ENCODE data around the gene SMIM10L1.

Gene SMIM10L1

DNA sequence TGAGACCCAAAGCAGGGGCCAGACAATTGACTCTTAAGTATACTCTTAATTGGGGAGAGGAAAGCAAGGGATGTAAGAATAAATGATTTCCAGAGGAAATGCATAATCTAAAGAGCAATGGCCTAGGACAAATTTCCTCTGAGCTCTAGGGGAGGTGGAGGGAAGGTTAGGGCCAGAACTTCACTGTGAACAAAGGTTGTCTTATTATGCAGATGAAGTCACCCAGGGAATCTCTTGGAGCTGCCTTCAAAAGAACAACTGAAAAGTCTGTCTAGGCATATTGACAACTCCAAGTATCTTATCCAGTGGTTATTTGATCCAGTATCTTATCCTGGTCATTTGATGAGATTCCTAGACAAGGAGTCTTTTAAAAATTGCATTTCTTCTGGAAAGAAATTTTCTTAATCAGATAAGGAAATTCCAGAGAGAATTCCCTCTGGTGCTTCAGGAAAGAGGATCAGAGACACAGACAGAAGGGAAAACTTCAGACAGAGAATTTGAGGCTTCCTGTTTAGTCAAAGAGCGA, 16.5 kb upstream of the SMIM10L1 start:
- Histone ChIP-seq H3K18ac (ENCODE audit: low read length) (no peak overlapping the region), H3K4me3 (ENCODE audit: low read depth, low read length) (no peak overlapping the region), H3K36me3 (ENCODE audit: control insufficient read depth in 1 of 2, insufficient read depth in 2 of 2, low read length in 2 of 2) (peaks cover 3% of the 10 kb centered on the region in 2 experiments), H2BK5ac (ENCODE audit: low read depth, low read length, poor library complexity) (no peak overlapping the region), H4K8ac (ENCODE audit: low read depth, low read length) (no peak overlapping the region), H4K91ac (ENCODE audit: low read depth, low read length) (no peak overlapping the region), H4K12ac (ENCODE audit: low read depth, low read length) (no peak overlapping the region), H3K4me2 (ENCODE audit: low read length) (no peak overlapping the region), H3K14ac (ENCODE audit: low read length) (no peak overlapping the region), H3K4ac (ENCODE audit: low read depth, low read length) (no peak overlapping the region), H3K79me2 (ENCODE audit: control insufficient read depth, insufficient read depth, low read length, poor library complexity) (no peaks in the 10 kb centered on the region), H3K9ac (ENCODE audit: low read length) (no peak overlapping the region), H2BK120ac (ENCODE audit: insufficient read depth, low read length, poor library complexity) (no peak overlapping the region), H2BK12ac (ENCODE audit: low read length) (no peak overlapping the region), H3K4me1 (ENCODE audit: control insufficient read depth in 1 of 2, insufficient read depth in 2 of 2, low read length in 2 of 2) (no peaks in the 10 kb centered on the region), H3K27ac (ENCODE audit: low read depth, low read length) (peak overlapping the region; percentile 47), H3K27me3 (ENCODE audit: insufficient read depth, low read length) (no peaks in the 10 kb centered on the region), H3K9me3 (ENCODE audit: insufficient read depth, low read depth, low read length) (peaks cover 2% of the 10 kb centered on the region), H3K79me1 (ENCODE audit: low read length) (no peaks in the 10 kb centered on the region), H2AFZ (ENCODE audit: insufficient read depth, low read length, poor library complexity) (no peak overlapping the region), H3K23ac (ENCODE audit: low read length) (no peak overlapping the region), H2AK5ac (ENCODE audit: low read length) (no peak overlapping the region)
- WGBS (ENCODE audit: extremely low coverage, insufficient coverage, insufficient read length) = no CpG with 5 or more reads among the region's 1 CpG
- peak; percentile 32 to 90 for DNase-seq

- H3K4me3 ChIP-seq (ENCODE audit: low read depth, low read length) = no peak overlapping the region
- H3K4me2 ChIP-seq (ENCODE audit: low read length) = no peak overlapping the region
- no peak overlapping the region for H4K91ac ChIP-seq (ENCODE audit: low read depth, low read length)
- no peak overlapping the region for H4K12ac ChIP-seq (ENCODE audit: low read depth, low read length)
- no CpG with 5 or more reads among the region's 5 CpGs for WGBS (ENCODE audit: extremely low coverage, insufficient coverage, insufficient read length)
- H3K36me3 ChIP-seq (ENCODE audit: control insufficient read depth in 1 of 2, insufficient read depth in 2 of 2, low read length in 2 of 2) = no peaks in the 10 kb centered on the region
- no peaks in the 10 kb centered on the region for H3K27me3 ChIP-seq (ENCODE audit: insufficient read depth, low read length)
- H3K23ac ChIP-seq (ENCODE audit: low read length) = no peak overlapping the region
- H2BK120ac ChIP-seq (ENCODE audit: insufficient read depth, low read length, poor library complexity) = no peak overlapping the region
- H3K18ac ChIP-seq (ENCODE audit: low read length) = no peak overlapping the region
- no peak overlapping the region for H3K27ac ChIP-seq (ENCODE audit: low read depth, low read length)
- H2AFZ ChIP-seq (ENCODE audit: insufficient read depth, low read length, poor library complexity) = no peak overlapping the region
- H3K79me2 ChIP-seq (ENCODE audit: control insufficient read depth, insufficient read depth, low read length, poor library complexity) = no peaks in the 10 kb centered on the region
- H3K4me1 ChIP-seq (ENCODE audit: control insufficient read depth in 1 of 2, insufficient read depth in 2 of 2, low read length in 2 of 2) = no peaks in the 10 kb centered on the region
- H2BK5ac ChIP-seq (ENCODE audit: low read depth, low read length, poor library complexity) = no peak overlapping the region
- H3K14ac ChIP-seq (ENCODE audit: low read length) = no peak overlapping the region
- no peaks in the 10 kb centered on the region for H3K9me3 ChIP-seq (ENCODE audit: insufficient read depth, low read depth, low read length)
- no peak overlapping the region for H2AK5ac ChIP-seq (ENCODE audit: low read length)
- H4K8ac ChIP-seq (ENCODE audit: low read depth, low read length) = no peak overlapping the region
- no peaks in the 10 kb centered on the region for H3K79me1 ChIP-seq (ENCODE audit: low read length)
- no peak for DNase-seq
- no peak overlapping the region for H2BK12ac ChIP-seq (ENCODE audit: low read length)
- no peak overlapping the region for H3K9ac ChIP-seq (ENCODE audit: low read length)
- peak overlapping the region; percentile 55 for H3K4ac ChIP-seq (ENCODE audit: low read depth, low read length)
Measured at GRCh38 chr12:11158885-11159444, 12.0 kb upstream of the SMIM10L1 start.

DNA sequence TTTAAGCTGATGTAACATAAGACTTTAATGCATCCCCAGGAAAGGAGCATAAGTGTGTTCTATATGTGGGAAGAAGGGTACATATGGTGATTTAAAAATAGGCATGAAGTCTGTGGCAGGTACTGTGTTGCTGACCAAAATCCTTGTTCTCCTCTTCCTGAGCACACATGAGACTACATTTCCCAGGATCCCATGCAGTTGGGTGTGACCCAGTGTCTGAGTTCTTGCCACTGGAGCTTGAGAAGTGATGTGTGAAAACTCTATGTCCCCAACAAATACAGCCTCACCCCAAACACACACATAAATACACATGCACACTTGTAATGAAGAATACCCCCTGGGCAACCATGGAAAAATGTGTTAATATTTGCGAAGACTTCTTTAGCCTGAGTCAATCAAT, 8.5 kb upstream of the SMIM10L1 start:
- Histone ChIP-seq H3K27ac (ENCODE audit: low read depth, low read length) (no peak overlapping the region), H3K79me2 (ENCODE audit: control insufficient read depth, insufficient read depth, low read length, poor library complexity) (no peaks in the 10 kb centered on the region), H3K4ac (ENCODE audit: low read depth, low read length) (no peak overlapping the region), H2AK5ac (ENCODE audit: low read length) (no peak overlapping the region), H3K36me3 (ENCODE audit: control insufficient read depth in 1 of 2, insufficient read depth in 2 of 2, low read length in 2 of 2) (peaks cover 3 to 9% of the 10 kb centered on the region in 2 experiments), H2BK5ac (ENCODE audit: low read depth, low read length, poor library complexity) (no peak overlapping the region), H4K12ac (ENCODE audit: low read depth, low read length) (no peak overlapping the region), H3K79me1 (ENCODE audit: low read length) (no peaks in the 10 kb centered on the region), H3K9me3 (ENCODE audit: insufficient read depth, low read depth, low read length) (no peaks in the 10 kb centered on the region), H2BK120ac (ENCODE audit: insufficient read depth, low read length, poor library complexity) (no peak overlapping the region), H3K4me2 (ENCODE audit: low read length) (no peak overlapping the region), H4K91ac (ENCODE audit: low read depth, low read length) (no peak overlapping the region), H3K4me3 (ENCODE audit: low read depth, low read length) (no peak overlapping the region), H3K18ac (ENCODE audit: low read length) (no peak overlapping the region), H2AFZ (ENCODE audit: insufficient read depth, low read length, poor library complexity) (no peak overlapping the region), H3K4me1 (ENCODE audit: control insufficient read depth in 1 of 2, insufficient read depth in 2 of 2, low read length in 2 of 2) (peaks cover 0 to 6% of the 10 kb centered on the region in 2 experiments), H3K27me3 (ENCODE audit: insufficient read depth, low read length) (no peaks in the 10 kb centered on the region), H4K8ac (ENCODE audit: low read depth, low read length) (no peak overlapping the region), H3K9ac (ENCODE audit: low read length) (no peak overlapping the region), H3K23ac (ENCODE audit: low read length) (peak overlapping the region; percentile 81), H3K14ac (ENCODE audit: low read length) (no peak overlapping the region), H2BK12ac (ENCODE audit: low read length) (no peak overlapping the region)
- WGBS (ENCODE audit: extremely low coverage, insufficient coverage, insufficient read length) = no CpG with 5 or more reads among the region's 1 CpG
- DNase-seq = no peak

GRCh38 chr12:11164384-11164783, 6.6 kb upstream of the SMIM10L1 start:
- Histone ChIP-seq H3K36me3 (ENCODE audit: control insufficient read depth in 1 of 2, insufficient read depth in 2 of 2, low read length in 2 of 2) (peaks cover 3 to 9% of the 10 kb centered on the region in 2 experiments), H3K18ac (ENCODE audit: low read length) (no peak overlapping the region), H3K27ac (ENCODE audit: low read depth, low read length) (no peak overlapping the region), H4K12ac (ENCODE audit: low read depth, low read length) (no peak overlapping the region), H3K23ac (ENCODE audit: low read length) (no peak overlapping the region), H2BK5ac (ENCODE audit: low read depth, low read length, poor library complexity) (no peak overlapping the region), H3K9me3 (ENCODE audit: insufficient read depth, low read depth, low read length) (no peaks in the 10 kb centered on the region), H2BK12ac (ENCODE audit: low read length) (no peak overlapping the region), H3K4me3 (ENCODE audit: low read depth, low read length) (no peak overlapping the region), H3K14ac (ENCODE audit: low read length) (no peak overlapping the region), H2AK5ac (ENCODE audit: low read length) (no peak overlapping the region), H3K4me2 (ENCODE audit: low read length) (no peak overlapping the region), H3K79me2 (ENCODE audit: control insufficient read depth, insufficient read depth, low read length, poor library complexity) (peaks cover 2% of the 10 kb centered on the region), H3K27me3 (ENCODE audit: insufficient read depth, low read length) (no peaks in the 10 kb centered on the region), H2BK120ac (ENCODE audit: insufficient read depth, low read length, poor library complexity) (no peak overlapping the region), H3K79me1 (ENCODE audit: low read length) (no peaks in the 10 kb centered on the region), H3K4me1 (ENCODE audit: control insufficient read depth in 1 of 2, insufficient read depth in 2 of 2, low read length in 2 of 2) (peaks cover 2 to 6% of the 10 kb centered on the region in 2 experiments), H4K91ac (ENCODE audit: low read depth, low read length) (no peak overlapping the region), H3K4ac (ENCODE audit: low read depth, low read length) (peak overlapping the region; percentile 75), H3K9ac (ENCODE audit: low read length) (no peak overlapping the region), H4K8ac (ENCODE audit: low read depth, low read length) (no peak overlapping the region), H2AFZ (ENCODE audit: insufficient read depth, low read length, poor library complexity) (no peak overlapping the region)
- no peak for DNase-seq

All from trophoblast cell (in vitro differentiated cells and primary cell).